GM21737 (cell line): ENCODE measurements around the gene WFS1.

Source experiments
- ATAC-seq: cut with Tn5 transposase; IDR thresholded peaks from one replicate; pipeline ENCODE4 v1.9.1; 2021; ENCODE audit warnings: mild to moderate bottlenecking, moderate library complexity; ENCODE audit not compliant: unreplicated experiment

Gene WFS1

GRCh38 chr4:6277935-6278800 lies 8.5 kb downstream of the WFS1 start:
- ATAC-seq = no peak

GRCh38 chr4:6278801-6279197 lies 9.1 kb downstream of the WFS1 start:
- peak; percentile 93 for ATAC-seq

GRCh38 chr4:6279582-6280289 lies 10.1 kb downstream of the WFS1 start:
- no peak for ATAC-seq

- ATAC-seq = no peak
Measured at GRCh38 chr4:6280365-6280996, 10.8 kb downstream of the WFS1 start.

GRCh38 chr4:6281436-6282313 lies 12.0 kb downstream of the WFS1 start:
- no peak for ATAC-seq

- ATAC-seq = no peak
Measured at GRCh38 chr4:6282314-6282771, 12.7 kb downstream of the WFS1 start.

GRCh38 chr4:6283282-6283681 lies 13.6 kb downstream of the WFS1 start:
- no peak for ATAC-seq

GRCh38 chr4:6287017-6287788 lies 17.6 kb downstream of the WFS1 start:
- no peak for ATAC-seq

- ATAC-seq = no peak
Measured at GRCh38 chr4:6288342-6288741, 18.7 kb downstream of the WFS1 start.

GRCh38 chr4:6288871-6289270 lies 19.2 kb downstream of the WFS1 start:
- ATAC-seq = no peak

- no peak for ATAC-seq
Measured at GRCh38 chr4:6290256-6290655, 20.6 kb downstream of the WFS1 start.

GRCh38 chr4:6290769-6291547 lies 21.3 kb downstream of the WFS1 start:
- no peak for ATAC-seq

GRCh38 chr4:6291784-6292297 lies 22.2 kb downstream of the WFS1 start:
- no peak for ATAC-seq

- no peak for ATAC-seq
Measured at GRCh38 chr4:6292376-6293096, 22.9 kb downstream of the WFS1 start.

- ATAC-seq = no peak
Measured at GRCh38 chr4:6293097-6293445, 23.4 kb downstream of the WFS1 start.

GRCh38 chr4:6293661-6294060 lies 24.0 kb downstream of the WFS1 start:
- no peak for ATAC-seq

GRCh38 chr4:6294705-6295421 lies 25.2 kb downstream of the WFS1 start:
- ATAC-seq = no peak

GRCh38 chr4:6295495-6295894 lies 25.8 kb downstream of the WFS1 start:
- no peak for ATAC-seq
